ENCODE results near the gene UHRF1. TPM values are rescaled to one million over a fixed set of nuclear protein-coding genes. Genes with fewer than 3 reads are reported as not detected.

The UHRF1 gene
- total and polyA plus RNA-seq, 2 of the 13 experiments (the other 11 are each of a cell fraction or from before 2014, with no cell fraction given) = 6.8 to 78.4 TPM

GRCh38 chr19:4866595-4867424 lies 42.5 kb upstream of the UHRF1 start (continued):
- TF ChIP-seq AGO2 (optimal IDR thresholded peaks at IDR 0.05; ENCODE audit: low read depth, low read length) (peak; percentile 22), ZNF230 (CRISPR knock-in tag; IDR thresholded peaks at IDR 0.05) (0 out of 2 replicates have a peak, but pooled peaks have one; percentile 64), MTERF4 (CRISPR knock-in tag; IDR thresholded peaks at IDR 0.05) (peak; percentile 47; the same call in 1 of the 2 replicates), ZNF644 (CRISPR knock-in tag; IDR thresholded peaks at IDR 0.05; ENCODE audit: low read depth) (0 out of 2 replicates have a peak, but pooled peaks have one; percentile 27), MAZ (IDR thresholded peaks at IDR 0.05; ENCODE audit: borderline replicate concordance, low read depth, low read length) (no peak), MAZ (CRISPR knock-in tag; IDR thresholded peaks at IDR 0.05; ENCODE audit: low read depth) (peak; percentile 45; the same call in 1 of the 2 replicates), MXI1 (IDR thresholded peaks at IDR 0.05; ENCODE audit: borderline replicate concordance, low read depth, low read length) (0 out of 3 replicates have a peak, but pooled peaks have one; percentile 9), NFYB (CRISPR knock-in tag; IDR thresholded peaks at IDR 0.05) (0 out of 2 replicates have a peak, but pooled peaks have one; percentile 21), RAD51 (IDR thresholded peaks at IDR 0.05; ENCODE audit: borderline replicate concordance) (no peak), ZNF792 (CRISPR knock-in tag; IDR thresholded peaks at IDR 0.05) (no peak), ZNF710 (CRISPR knock-in tag; IDR thresholded peaks at IDR 0.05; ENCODE audit: borderline replicate concordance) (no peak), ZBTB7A (CRISPR knock-in tag; IDR thresholded peaks at IDR 0.05) (peak; percentile 72; the same call in 1 of the 2 replicates), NR2F2 (IDR thresholded peaks at IDR 0.05; ENCODE audit: borderline replicate concordance, low read depth) (0 out of 2 replicates have a peak, but pooled peaks have one; percentile 22), FOSL2 (CRISPR knock-in tag; IDR thresholded peaks at IDR 0.05) (peak; percentile 25; the same call in 1 of the 2 replicates), BCLAF1 (IDR thresholded peaks at IDR 0.05) (no peak), ZHX1 (CRISPR knock-in tag; IDR thresholded peaks at IDR 0.05; ENCODE audit: low read depth) (0 out of 2 replicates have a peak, but pooled peaks have one; percentile 41), MTA1 (CRISPR knock-in tag; IDR thresholded peaks at IDR 0.05; ENCODE audit: borderline replicate concordance) (0 out of 2 replicates have a peak, but pooled peaks have one; percentile 35), ZNF761 (CRISPR knock-in tag; conservative IDR thresholded peaks at IDR 0.05) (0 out of 2 replicates have a peak, but pooled peaks have one; percentile 12), GABPB1 (CRISPR knock-in tag; IDR thresholded peaks at IDR 0.05) (peak; percentile 29; the same call in 1 of the 2 replicates), XBP1 (CRISPR knock-in tag; IDR thresholded peaks at IDR 0.05) (no peak)
